Measurements from ENCODE around the gene KSR1.
"Not testable (repeated sequence)": the region's sequence is repeated elsewhere in the genome, so short reads cannot be mapped to it uniquely, and the experiment has no call there.

The KSR1 gene

GRCh38 chr17:27427166-27427862 is 28.9 kb upstream of the KSR1 start:
- DNase-seq, result not testable (repeated sequence)

GRCh38 chr17:27428781-27429505 is 27.3 kb upstream of the KSR1 start:
- no peak for DNase-seq

GRCh38 chr17:27429666-27430382 is 26.4 kb upstream of the KSR1 start:
- no peak for DNase-seq

- DNase-seq, result no peak
Measured at GRCh38 chr17:27430383-27430840, 25.8 kb upstream of the KSR1 start.

- no peak for DNase-seq
Measured at GRCh38 chr17:27430882-27431491, 25.3 kb upstream of the KSR1 start.

- no peak for DNase-seq
Measured at GRCh38 chr17:27433521-27433920, 22.7 kb upstream of the KSR1 start.

GRCh38 chr17:27435431-27436070 is 20.7 kb upstream of the KSR1 start:
- not testable (repeated sequence) for DNase-seq

GRCh38 chr17:27438348-27438998 is 17.8 kb upstream of the KSR1 start:
- no peak for DNase-seq

- DNase-seq, result no peak
Measured at GRCh38 chr17:27439342-27439741, 16.9 kb upstream of the KSR1 start.

- no peak for DNase-seq
Measured at GRCh38 chr17:27442702-27443101, 13.5 kb upstream of the KSR1 start.

GRCh38 chr17:27443491-27443890 is 12.8 kb upstream of the KSR1 start:
- DNase-seq, result no peak

- DNase-seq, result no peak
Measured at GRCh38 chr17:27445971-27446370, 10.3 kb upstream of the KSR1 start.

- no peak for DNase-seq
Measured at GRCh38 chr17:27446569-27447301, 9.5 kb upstream of the KSR1 start.

GRCh38 chr17:27448534-27448933 is 7.7 kb upstream of the KSR1 start:
- not testable (repeated sequence) for DNase-seq

- no peak for DNase-seq
Measured at GRCh38 chr17:27449541-27449940, 6.7 kb upstream of the KSR1 start.

- no peak for DNase-seq
Measured at GRCh38 chr17:27449988-27450387, 6.3 kb upstream of the KSR1 start.

GRCh38 chr17:27450416-27450815 is 5.8 kb upstream of the KSR1 start:
- DNase-seq, result no peak

- DNase-seq, result no peak
Measured at GRCh38 chr17:27451906-27452305, 4.3 kb upstream of the KSR1 start.

- no peak for DNase-seq
Measured at GRCh38 chr17:27452828-27453227, 3.4 kb upstream of the KSR1 start.

- no peak for DNase-seq
Measured at GRCh38 chr17:27453471-27453870, 2.8 kb upstream of the KSR1 start.

- DNase-seq, result no peak
Measured at GRCh38 chr17:27454089-27454488, 2.2 kb upstream of the KSR1 start.

Measured in stimulated activated CD4-positive, alpha-beta T cell treated with anti-CD3 and anti-CD28 coated beads, Interleukin-4, amount 100 ng/mL, for 4 hours (primary cell).